BLaER1 (cell line): Measurements from ENCODE around the gene TBC1D3B.

Source experiments
- H3K27ac ChIP-seq: shearing (Covaris generic); formaldehyde crosslinking; 2 replicates; pipeline ENCODE4 v1.8.1; 2022
- H3K27me3 ChIP-seq: shearing (Covaris generic); formaldehyde crosslinking; 2 replicates; pipeline ENCODE4 v1.8.1; 2022
- H3K36me3 ChIP-seq: shearing (Covaris generic); formaldehyde crosslinking; 2 replicates; pipeline ENCODE4 v1.8.1; 2022
- H3K4me1 ChIP-seq: shearing (Covaris generic); formaldehyde crosslinking; 2 replicates; pipeline ENCODE4 v1.8.1; 2022
- H3K4me2 ChIP-seq: shearing (Covaris generic); formaldehyde crosslinking; 2 replicates; pipeline ENCODE4 v1.8.1; 2022
- H3K4me3 ChIP-seq: shearing (Covaris generic); formaldehyde crosslinking; 2 replicates; pipeline ENCODE4 v1.8.1; 2022
- H3K9ac ChIP-seq: shearing (Covaris generic); formaldehyde crosslinking; 2 replicates; pipeline ENCODE4 v1.8.1; 2022
- H3K9me3 ChIP-seq: shearing (Covaris generic); formaldehyde crosslinking; 2 replicates; pipeline ENCODE4 v1.8.1; 2022
- H4K20me1 ChIP-seq: shearing (Covaris generic); formaldehyde crosslinking; 2 replicates; pipeline ENCODE4 v1.8.1; 2022
- Cebpa-rat ChIP-seq: shearing (Covaris generic); IDR thresholded peaks from 2 replicates; pipeline ENCODE4 v1.8.1; 2022

The TBC1D3B gene

DNA sequence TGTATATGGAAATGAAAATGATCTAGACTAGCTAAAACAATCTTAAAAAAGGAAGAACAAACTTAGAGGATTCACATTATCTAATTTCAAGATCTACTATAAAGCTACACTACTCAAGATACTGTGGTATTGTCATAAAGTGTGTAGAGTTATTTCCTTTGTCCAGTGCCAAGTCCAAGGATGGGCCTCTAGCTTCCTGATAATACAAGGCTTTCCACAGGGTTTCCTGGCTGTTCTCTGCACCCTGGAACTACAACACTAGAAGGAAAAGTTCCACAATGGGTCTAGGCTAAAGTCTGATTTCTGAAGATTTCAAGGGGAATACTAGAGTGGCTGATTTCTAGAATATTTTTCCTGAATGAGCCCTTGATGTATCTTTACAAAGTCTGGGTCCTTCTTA lies 34.2 kb downstream of the TBC1D3B start:
- Histone ChIP-seq H3K4me2 (no peak overlapping the region), H3K36me3 (no peaks in the 10 kb centered on the region), H4K20me1 (no peaks in the 10 kb centered on the region), H3K4me1 (no peaks in the 10 kb centered on the region), H3K9me3 (peaks cover 7% of the 10 kb centered on the region), H3K27ac (no peak overlapping the region), H3K9ac (no peak overlapping the region), H3K27me3 (no peaks in the 10 kb centered on the region), H3K4me3 (no peak overlapping the region)
- no peak for TF ChIP-seq Cebpa-rat

DNA sequence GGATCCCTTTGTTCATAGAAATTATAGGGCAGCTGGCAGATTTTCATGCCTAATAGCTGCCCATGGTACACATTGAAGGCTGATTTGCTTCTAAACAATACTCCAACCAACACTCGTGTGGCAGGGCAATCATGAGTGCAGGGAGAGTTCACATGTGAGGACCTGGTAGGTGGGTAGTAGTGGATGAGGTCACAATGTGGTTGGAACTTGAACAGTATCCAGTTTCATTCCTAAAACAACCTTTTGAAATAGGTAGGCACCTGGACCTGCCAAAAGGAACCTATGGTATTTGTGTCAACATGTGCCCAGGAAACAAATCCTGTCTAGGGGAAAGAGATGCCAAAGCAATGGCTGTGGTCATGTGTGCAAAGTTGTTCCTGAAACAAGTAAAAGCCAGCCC lies 40.0 kb downstream of the TBC1D3B start:
- no peak overlapping the region for H3K4me3 ChIP-seq
- TF ChIP-seq Cebpa-rat: no peak
- H3K9ac ChIP-seq: no peak overlapping the region
- peaks cover 7% of the 10 kb centered on the region for H3K9me3 ChIP-seq
- H3K27ac ChIP-seq: no peak overlapping the region
- H3K4me2 ChIP-seq: no peak overlapping the region
- no peaks in the 10 kb centered on the region for H3K27me3 ChIP-seq
- no peaks in the 10 kb centered on the region for H3K4me1 ChIP-seq
- no peaks in the 10 kb centered on the region for H3K36me3 ChIP-seq
- no peaks in the 10 kb centered on the region for H4K20me1 ChIP-seq

DNA sequence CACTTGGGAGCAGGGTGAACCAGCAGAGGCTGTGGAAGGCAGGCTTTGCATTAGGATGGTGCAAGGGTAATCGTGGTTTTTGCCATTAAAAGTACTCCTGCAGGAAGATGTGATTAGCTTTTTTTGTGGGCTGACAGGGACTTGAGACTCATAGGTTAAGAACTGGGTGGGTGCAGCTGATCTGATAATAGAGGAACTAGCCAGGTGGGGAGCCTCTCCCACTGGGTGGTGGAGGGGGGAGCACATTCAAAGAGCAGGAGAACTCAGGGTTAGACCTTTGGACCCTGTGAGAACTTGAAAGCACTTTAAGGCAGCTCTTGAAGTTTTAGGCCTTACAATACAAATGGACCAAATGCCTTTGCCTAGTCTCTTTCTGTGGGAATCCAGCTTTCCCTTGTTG lies 40.4 kb downstream of the TBC1D3B start:
- Histone ChIP-seq H4K20me1 (no peaks in the 10 kb centered on the region), H3K9ac (no peak overlapping the region), H3K9me3 (peaks cover 7% of the 10 kb centered on the region), H3K4me1 (no peaks in the 10 kb centered on the region), H3K36me3 (no peaks in the 10 kb centered on the region), H3K4me2 (no peak overlapping the region), H3K27me3 (no peaks in the 10 kb centered on the region), H3K4me3 (no peak overlapping the region), H3K27ac (no peak overlapping the region)
- TF ChIP-seq Cebpa-rat: no peak

DNA sequence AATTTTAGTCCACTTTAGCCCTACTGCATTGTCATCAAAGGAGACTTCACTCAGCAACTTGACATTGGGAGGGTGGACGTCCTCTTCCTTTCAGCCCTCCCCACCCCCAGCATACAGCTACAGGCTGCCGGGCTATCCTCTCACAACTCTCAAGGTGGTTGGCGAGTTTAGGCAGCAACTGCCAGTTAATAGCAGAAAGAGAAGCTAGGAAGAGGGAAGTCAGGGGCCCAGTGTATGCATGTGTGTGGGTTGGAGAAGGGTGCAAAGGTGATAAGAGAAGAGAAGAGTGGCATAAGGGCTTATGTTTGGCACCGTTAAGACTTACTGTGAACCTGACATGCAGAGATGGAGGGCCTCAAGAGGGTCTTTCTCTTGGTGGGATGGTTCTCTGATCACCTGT lies 41.0 kb downstream of the TBC1D3B start:
- H3K9ac ChIP-seq: no peak overlapping the region
- no peak overlapping the region for H3K4me3 ChIP-seq
- no peak overlapping the region for H3K4me2 ChIP-seq
- peaks cover 7% of the 10 kb centered on the region for H3K9me3 ChIP-seq
- H3K27me3 ChIP-seq: no peaks in the 10 kb centered on the region
- H3K36me3 ChIP-seq: no peaks in the 10 kb centered on the region
- no peak overlapping the region for H3K27ac ChIP-seq
- TF ChIP-seq Cebpa-rat: no peak
- no peaks in the 10 kb centered on the region for H4K20me1 ChIP-seq
- H3K4me1 ChIP-seq: no peaks in the 10 kb centered on the region

DNA sequence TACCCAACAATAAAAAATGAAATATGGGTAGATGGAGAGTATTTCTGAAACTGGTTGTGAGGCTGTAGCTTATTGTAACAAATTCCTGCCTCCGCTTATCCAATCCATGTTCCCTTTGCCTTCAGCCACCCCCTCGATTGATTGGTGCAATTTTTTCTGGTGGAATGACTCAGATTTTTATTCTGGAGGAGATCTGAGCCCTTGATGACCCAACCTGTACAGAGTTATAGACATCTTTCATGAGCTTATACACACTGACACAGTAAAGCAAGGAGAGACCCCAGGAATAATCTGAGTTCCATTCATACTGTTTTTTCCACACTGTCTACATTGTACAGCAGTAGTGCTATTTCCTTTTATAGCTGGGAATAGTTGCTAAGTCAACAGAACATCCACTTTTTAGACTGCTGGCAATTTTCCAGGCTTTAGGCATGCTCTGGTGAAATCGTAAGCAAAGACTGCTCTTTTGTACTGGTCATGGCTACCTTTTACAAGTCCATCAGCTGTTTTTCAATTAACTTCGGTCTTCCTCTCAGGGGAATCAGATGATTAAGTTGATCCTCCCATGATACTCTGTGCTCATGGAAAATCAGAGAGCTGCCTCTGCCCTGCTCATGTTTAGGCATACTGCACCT lies 42.7 kb downstream of the TBC1D3B start:
- Histone ChIP-seq H3K27ac (no peak overlapping the region), H3K36me3 (no peaks in the 10 kb centered on the region), H4K20me1 (no peaks in the 10 kb centered on the region), H3K4me3 (no peak overlapping the region), H3K27me3 (no peaks in the 10 kb centered on the region), H3K4me1 (no peaks in the 10 kb centered on the region), H3K9ac (no peak overlapping the region), H3K9me3 (peaks cover 7% of the 10 kb centered on the region), H3K4me2 (no peak overlapping the region)
- no peak for TF ChIP-seq Cebpa-rat

DNA sequence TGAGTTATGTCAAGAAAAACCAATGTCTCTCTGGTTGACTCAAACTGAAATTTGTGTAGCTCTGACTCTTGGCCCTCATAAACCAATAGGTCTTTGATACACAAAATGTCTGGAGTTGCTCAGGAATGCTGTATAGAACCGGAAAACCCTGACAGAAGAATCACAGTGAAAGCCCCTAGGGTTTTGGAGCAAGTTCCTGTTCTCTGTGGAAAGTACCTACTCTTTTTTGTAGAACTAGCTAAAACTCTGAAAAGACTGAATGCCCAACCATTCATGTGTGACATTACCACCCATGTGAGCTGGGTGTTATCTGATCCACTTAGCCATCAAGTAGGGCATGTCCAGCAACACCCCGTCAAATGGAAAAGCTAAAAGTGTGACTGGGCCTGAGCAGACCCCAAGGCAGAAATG lies 44.0 kb downstream of the TBC1D3B start:
- H3K9ac ChIP-seq: no peak overlapping the region
- no peaks in the 10 kb centered on the region for H3K36me3 ChIP-seq
- H4K20me1 ChIP-seq: no peaks in the 10 kb centered on the region
- H3K4me3 ChIP-seq: no peak overlapping the region
- H3K9me3 ChIP-seq: peaks cover 8% of the 10 kb centered on the region
- no peak for TF ChIP-seq Cebpa-rat
- no peak overlapping the region for H3K27ac ChIP-seq
- H3K4me2 ChIP-seq: no peak overlapping the region; the same call in 1 of the 2 replicates
- H3K27me3 ChIP-seq: no peaks in the 10 kb centered on the region
- H3K4me1 ChIP-seq: peaks cover under 1% of the 10 kb centered on the region; the same call in 1 of the 2 replicates

DNA sequence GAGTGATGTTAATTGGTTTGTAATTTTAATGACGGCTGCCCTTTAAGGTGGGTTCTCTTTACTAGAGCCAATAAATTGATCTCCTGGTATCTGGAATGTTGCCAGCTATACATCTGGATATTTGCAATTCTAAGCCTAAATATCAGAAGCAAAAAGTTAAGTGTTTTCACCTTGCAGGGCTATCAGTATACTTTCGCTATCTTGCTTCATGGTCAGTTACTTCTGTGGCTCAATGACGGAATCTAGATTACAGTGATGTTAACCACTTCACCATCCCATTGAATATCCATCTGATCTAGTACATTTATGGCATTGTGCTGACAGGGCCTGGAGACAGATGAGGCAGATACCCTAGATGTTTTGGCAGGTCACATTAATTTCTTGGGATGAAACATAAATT lies 44.5 kb downstream of the TBC1D3B start:
- Histone ChIP-seq H3K4me2 (no peak overlapping the region), H3K36me3 (no peaks in the 10 kb centered on the region), H4K20me1 (no peaks in the 10 kb centered on the region), H3K9me3 (peaks cover 13% of the 10 kb centered on the region), H3K4me1 (peaks cover 5% of the 10 kb centered on the region; the same call in 1 of the 2 replicates), H3K27ac (no peak overlapping the region), H3K27me3 (no peaks in the 10 kb centered on the region), H3K9ac (no peak overlapping the region), H3K4me3 (no peak overlapping the region)
- TF ChIP-seq Cebpa-rat: no peak

DNA sequence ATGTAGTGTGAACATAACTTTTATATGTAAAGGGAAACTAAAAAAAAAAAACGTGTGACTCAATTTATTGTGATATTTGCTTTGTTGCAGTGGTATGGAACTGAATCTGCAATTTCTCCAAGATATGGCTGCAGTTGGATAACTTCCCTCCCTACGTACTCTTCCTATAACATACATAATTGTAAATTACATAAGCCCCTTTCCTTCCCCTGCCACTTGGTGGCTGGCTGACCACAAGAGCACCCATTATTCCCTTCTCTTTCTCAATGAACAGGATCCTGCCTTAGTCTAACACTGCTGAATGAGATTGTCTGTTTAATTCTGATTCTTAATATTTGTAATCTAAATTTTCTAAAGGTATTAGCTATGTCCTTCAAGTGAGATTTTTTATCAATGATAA lies 45.0 kb downstream of the TBC1D3B start:
- peaks cover 18% of the 10 kb centered on the region for H3K9me3 ChIP-seq
- no peak overlapping the region for H3K9ac ChIP-seq
- H3K36me3 ChIP-seq: no peaks in the 10 kb centered on the region
- H3K4me1 ChIP-seq: peaks cover 8% of the 10 kb centered on the region; the same call in 1 of the 2 replicates
- no peaks in the 10 kb centered on the region for H4K20me1 ChIP-seq
- no peak overlapping the region for H3K4me3 ChIP-seq
- H3K27me3 ChIP-seq: no peaks in the 10 kb centered on the region
- no peak overlapping the region for H3K27ac ChIP-seq
- no peak overlapping the region for H3K4me2 ChIP-seq
- no peak for TF ChIP-seq Cebpa-rat

DNA sequence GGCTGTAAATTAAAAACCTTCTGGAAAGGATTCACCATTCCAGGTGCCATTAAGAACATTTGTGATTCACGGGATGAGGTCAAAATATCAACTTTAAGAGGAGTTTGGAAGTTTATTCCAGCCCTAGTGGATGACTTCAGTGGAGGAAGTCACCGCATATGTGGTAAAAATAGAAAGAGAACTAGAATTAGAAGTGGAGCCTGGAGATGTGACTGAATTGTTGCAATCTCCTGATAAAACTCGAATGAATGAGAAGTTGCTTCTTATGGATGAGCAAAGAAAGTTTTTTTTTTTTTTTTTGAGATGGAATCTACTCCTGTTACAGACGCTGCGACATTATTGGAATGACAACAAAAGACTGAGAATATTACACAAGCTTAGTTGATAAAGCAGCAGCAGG lies 46.1 kb downstream of the TBC1D3B start:
- TF ChIP-seq Cebpa-rat: no peak
- Histone ChIP-seq H3K36me3 (no peaks in the 10 kb centered on the region), H3K9me3 (peaks cover 29% of the 10 kb centered on the region), H3K9ac (no peak overlapping the region), H3K27me3 (no peaks in the 10 kb centered on the region), H3K4me3 (no peak overlapping the region), H3K4me2 (no peak overlapping the region), H4K20me1 (no peaks in the 10 kb centered on the region), H3K4me1 (peaks cover 8% of the 10 kb centered on the region; the same call in 1 of the 2 replicates), H3K27ac (no peak overlapping the region)

DNA sequence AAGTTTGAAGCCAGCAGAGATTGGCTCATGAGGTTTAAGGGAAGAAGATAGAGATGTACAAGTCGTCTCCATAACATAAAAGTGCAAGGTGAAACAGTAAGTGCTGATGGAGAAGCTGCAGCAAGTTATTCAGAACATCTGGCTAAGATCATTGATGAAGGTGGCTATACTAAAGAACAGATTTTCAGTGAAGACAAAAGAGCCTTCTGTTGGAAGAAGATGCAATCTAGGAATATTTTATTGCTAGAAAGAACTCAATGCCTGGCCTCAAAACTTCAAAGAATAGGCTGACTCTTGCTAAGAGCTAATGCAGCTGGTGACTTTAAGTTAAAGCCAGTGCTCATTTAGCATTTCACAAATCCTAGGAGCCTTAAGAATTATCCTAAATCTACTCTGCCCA lies 46.8 kb downstream of the TBC1D3B start:
- Histone ChIP-seq H3K27me3 (no peaks in the 10 kb centered on the region), H3K4me1 (peaks cover 8% of the 10 kb centered on the region; the same call in 1 of the 2 replicates), H3K9ac (no peak overlapping the region), H3K36me3 (no peaks in the 10 kb centered on the region), H3K27ac (no peak overlapping the region), H3K4me3 (no peak overlapping the region), H3K4me2 (no peak overlapping the region), H3K9me3 (peaks cover 36% of the 10 kb centered on the region), H4K20me1 (no peaks in the 10 kb centered on the region)
- TF ChIP-seq Cebpa-rat: no peak

DNA sequence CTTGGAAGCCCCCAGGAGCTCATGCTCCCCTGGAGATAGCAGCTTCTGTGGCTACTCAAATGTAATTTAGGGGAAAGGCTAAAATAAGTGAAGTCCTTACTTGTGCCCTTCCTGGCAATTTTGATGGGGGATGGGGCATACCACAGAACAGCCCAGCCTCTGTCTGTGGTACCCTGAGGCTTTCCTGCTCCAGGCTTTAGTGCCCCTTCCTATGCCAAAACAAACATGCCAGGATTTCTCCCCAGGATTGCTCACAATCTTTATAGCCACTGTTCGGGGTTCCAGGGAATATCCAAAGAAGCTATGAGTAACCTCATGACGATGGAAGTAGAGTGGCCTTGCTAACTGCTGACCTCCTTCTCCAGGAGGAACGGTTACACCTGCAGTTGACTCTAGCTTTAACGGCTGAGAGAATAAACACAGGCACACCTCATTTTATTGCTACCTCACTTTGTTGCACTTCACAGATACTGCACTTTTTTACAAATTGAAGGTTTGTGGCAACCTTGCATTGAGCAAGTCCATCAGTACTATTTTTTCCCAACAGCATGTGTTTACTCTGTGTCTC lies 47.9 kb downstream of the TBC1D3B start:
- no peaks in the 10 kb centered on the region for H3K27me3 ChIP-seq

More for the DNA sequence above, 47.9 kb downstream of the TBC1D3B start:
- H3K4me3 ChIP-seq: no peak overlapping the region
- no peak overlapping the region for H3K4me2 ChIP-seq
- no peaks in the 10 kb centered on the region for H3K36me3 ChIP-seq
- no peaks in the 10 kb centered on the region for H4K20me1 ChIP-seq
- H3K27ac ChIP-seq: no peak overlapping the region
- H3K9me3 ChIP-seq: peaks cover 42% of the 10 kb centered on the region
- H3K4me1 ChIP-seq: peaks cover 8% of the 10 kb centered on the region; the same call in 1 of the 2 replicates
- TF ChIP-seq Cebpa-rat: no peak
- H3K9ac ChIP-seq: no peak overlapping the region
